A549 (cell line): ENCODE measurements around the gene ZNF740.

Experiments used
- BHLHE40 ChIP-seq: IDR thresholded peaks from 2 replicates; pipeline ENCODE4 v1.6.1; 2012; ENCODE audit warnings: low read depth, low read length, inconsistent platforms
- CTCF ChIP-seq: fragments of >200 bp; sonication (Bioruptor Twin); formaldehyde crosslinking; IDR thresholded peaks from 3 replicates; pipeline ENCODE4 v1.5.1; 2016
- ESRRA ChIP-seq: fragments of 150-350 bp; IDR thresholded peaks from 2 replicates; pipeline ENCODE4 v1.6.1; 2014; ENCODE audit warnings: mild to moderate bottlenecking, low read length, borderline replicate concordance
- POLR2A ChIP-seq: IDR thresholded peaks from 2 replicates; pipeline ENCODE4 v1.6.1; 2012; ENCODE audit warnings: mild to moderate bottlenecking, low read length
- RAD21 ChIP-seq, 2 experiments: fragments of >200 bp in 1 of 2; sonication (Bioruptor Twin) in 1 of 2; formaldehyde crosslinking in 1 of 2; IDR thresholded peaks in 1 of 2; conservative IDR thresholded peaks in 1 of 2; 2 replicates in 1 of 2; 3 replicates in 1 of 2; pipeline ENCODE4 v1.6.1; 2012 to 2018; ENCODE audit warnings: inconsistent platforms in 1 of 2
- SMC3 ChIP-seq: fragments of >200 bp; sonication (Bioruptor Twin); formaldehyde crosslinking; IDR thresholded peaks from 3 replicates; pipeline ENCODE4 v1.6.1; 2018; ENCODE audit warnings: inconsistent platforms

GRCh38 chr12:53224897-53225634 is 44.5 kb downstream of the ZNF740 start:
- no peak for TF ChIP-seq ESRRA
- TF ChIP-seq RAD21 (conservative IDR thresholded peaks at IDR 0.05 in 1 of 2, IDR thresholded peaks at IDR 0.05 in 1 of 2) = no peak
- TF ChIP-seq BHLHE40 = no peak
- TF ChIP-seq CTCF = no peak
- TF ChIP-seq POLR2A = no peak
- TF ChIP-seq SMC3 = no peak
